Keratinocyte (primary cell): Measurements from ENCODE around the gene FKBP11. TPM values are rescaled to one million over a fixed set of nuclear protein-coding genes. Genes with fewer than 3 reads are reported as not detected.

Experiments used
- DNase-seq: peaks from one replicate; pipeline ENCODE4 v3.0.0-alpha.2; 2011; ENCODE audit warnings: low read depth, missing footprints, low spot score
- FAIRE-seq: peaks from 2 replicates; lab custom pipeline; 2011; peaks lifted over from hg19 to GRCh38; lab: Jason Lieb, UNC
- H2AFZ ChIP-seq: 2 replicates; pipeline ENCODE4 v1.6.0; 2012; ENCODE audit warnings: low read length, control low read depth, inconsistent platforms; ENCODE audit not compliant: control insufficient read depth
- H3K27ac ChIP-seq: 2 replicates; pipeline ENCODE4 v1.5.1; 2011; ENCODE audit warnings: low read length; ENCODE audit not compliant: control insufficient read depth, insufficient read depth
- H3K27me3 ChIP-seq: 3 replicates; pipeline ENCODE4 v1.6.0; 2011; ENCODE audit warnings: low read length; ENCODE audit not compliant: control insufficient read depth, insufficient read depth; ENCODE audit errors: extremely low read depth
- H3K36me3 ChIP-seq, 2 experiments: 2 replicates in 1 of 2; 3 replicates in 1 of 2; pipeline ENCODE4 v1.5.1; 2011; ENCODE audit warnings: low read length in 2 of 2, mild to moderate bottlenecking in 1 of 2; ENCODE audit not compliant: control insufficient read depth in 2 of 2, insufficient read depth in 2 of 2; ENCODE audit errors: extremely low read depth in 1 of 2
- H3K4me1 ChIP-seq: 3 replicates; pipeline ENCODE4 v1.5.1; 2011; ENCODE audit warnings: low read length; ENCODE audit not compliant: control insufficient read depth, insufficient read depth; ENCODE audit errors: extremely low read depth
- H3K4me2 ChIP-seq: 3 replicates; pipeline ENCODE4 v1.6.0; 2011; ENCODE audit warnings: low read depth, low read length; ENCODE audit not compliant: control insufficient read depth, insufficient read depth; ENCODE audit errors: extremely low read depth
- H3K4me3 ChIP-seq, 3 experiments: fragments of 200-600 bp in 1 of 3; sonication (generic) in 1 of 3; 2 replicates in 2 of 3; 3 replicates in 1 of 3; pipeline ENCODE4 v1.5.1; 2011 to 2016; ENCODE audit warnings: low read length in 3 of 3, mild to moderate bottlenecking in 3 of 3, control low read depth in 2 of 3, inconsistent platforms in 1 of 3, low read depth in 1 of 3, mixed read lengths in 1 of 3, mixed run types in 1 of 3, moderate library complexity in 1 of 3; ENCODE audit not compliant: control insufficient read depth in 2 of 3, insufficient read depth in 2 of 3; ENCODE audit errors: extremely low read depth in 1 of 3
- H3K79me2 ChIP-seq: 2 replicates; pipeline ENCODE4 v1.6.0; 2012; ENCODE audit warnings: low read length; ENCODE audit not compliant: control insufficient read depth, insufficient read depth
- H3K9ac ChIP-seq: 3 replicates; pipeline ENCODE4 v1.6.0; 2011; ENCODE audit warnings: low read length; ENCODE audit not compliant: control insufficient read depth, insufficient read depth; ENCODE audit errors: extremely low read depth
- H3K9me1 ChIP-seq: 3 replicates; pipeline ENCODE4 v1.6.0; 2011; ENCODE audit warnings: low read length; ENCODE audit not compliant: control insufficient read depth, insufficient read depth; ENCODE audit errors: extremely low read depth
- H3K9me3 ChIP-seq: 2 replicates; pipeline ENCODE4 v1.5.1; 2012; ENCODE audit warnings: low read depth, low read length; ENCODE audit not compliant: control insufficient read depth
- H4K20me1 ChIP-seq: 3 replicates; pipeline ENCODE4 v1.6.0; 2011; ENCODE audit warnings: low read length; ENCODE audit not compliant: control insufficient read depth, insufficient read depth; ENCODE audit errors: extremely low read depth
- EZH2 ChIP-seq: IDR thresholded peaks from one replicate; pipeline ENCODE4 v1.6.1; 2012; ENCODE audit warnings: inconsistent platforms, mild to moderate bottlenecking, low read length, moderate library complexity
- dilution Hi-C: fragments of 300-500 bp; cut with MboI; formaldehyde crosslinking; loops from one replicate; pipeline ENCODE4 v1.7.0; 2020; ENCODE audit warnings: low sequenced_read_pairs; ENCODE audit not compliant: extremely low pct_ligation_motif_present
- polyA plus RNA-seq, 5 experiments: library from polyadenylated mRNA; depleted of rRNA in 3 of 5; stranded (reverse) in 3 of 5; stranded (forward) in 1 of 5; unstranded in 1 of 5; fragments of >200 nt; gene quantifications; 1 replicate in 1 of 5; 2 replicates in 3 of 5; 3 replicates in 1 of 5; pipeline versions ENCODE4 v1.2.1 to v1.2.3, GENCODE V29; 2011 to 2012; ENCODE audit warnings: missing spikeins in 2 of 5, low read depth in 1 of 5, low replicate concordance in 1 of 5
- TF ChIP-seq, protein P1 (sequence below), 3 experiments: IDR thresholded peaks in 1 of 3; conservative IDR thresholded peaks in 1 of 3; optimal IDR thresholded peaks in 1 of 3; 2 replicates in 2 of 3; 3 replicates in 1 of 3; pipeline versions ENCODE3 to v1.5.1; 2011; ENCODE audit warnings: low read length in 3 of 3, mild to moderate bottlenecking in 3 of 3, moderate library complexity in 2 of 3, control low read depth in 1 of 3, inconsistent platforms in 1 of 3; ENCODE audit not compliant: insufficient read depth in 2 of 3; ENCODE audit errors: extremely low read depth in 1 of 3

Gene FKBP11
- polyA plus RNA-seq, 1 donor (not counting 4 experiments of a cell fraction or from before 2014, with no cell fraction given), result 18.4 TPM

GRCh38 chr12:48946943-48947342 lies 21.7 kb upstream of the FKBP11 start:
- dilution Hi-C loops, result no loop called here
- no peak for DNase-seq
- peaks cover 18% of the 10 kb centered on the region for H3K4me1 ChIP-seq
- peaks cover 16% of the 10 kb centered on the region for H4K20me1 ChIP-seq
- H3K27ac ChIP-seq, result no peak overlapping the region
- no peak overlapping the region for H3K9ac ChIP-seq
- H3K27me3 ChIP-seq, result no peaks in the 10 kb centered on the region
- no peak overlapping the region for H3K4me3 ChIP-seq
- H3K79me2 ChIP-seq, result peaks cover 77% of the 10 kb centered on the region
- H3K9me1 ChIP-seq, result no peaks in the 10 kb centered on the region
- H3K9me3 ChIP-seq, result no peaks in the 10 kb centered on the region
- peaks cover 7% of the 10 kb centered on the region in 2 experiments for H3K36me3 ChIP-seq
- no peak overlapping the region for H3K4me2 ChIP-seq
- TF ChIP-seq, protein P1, sequence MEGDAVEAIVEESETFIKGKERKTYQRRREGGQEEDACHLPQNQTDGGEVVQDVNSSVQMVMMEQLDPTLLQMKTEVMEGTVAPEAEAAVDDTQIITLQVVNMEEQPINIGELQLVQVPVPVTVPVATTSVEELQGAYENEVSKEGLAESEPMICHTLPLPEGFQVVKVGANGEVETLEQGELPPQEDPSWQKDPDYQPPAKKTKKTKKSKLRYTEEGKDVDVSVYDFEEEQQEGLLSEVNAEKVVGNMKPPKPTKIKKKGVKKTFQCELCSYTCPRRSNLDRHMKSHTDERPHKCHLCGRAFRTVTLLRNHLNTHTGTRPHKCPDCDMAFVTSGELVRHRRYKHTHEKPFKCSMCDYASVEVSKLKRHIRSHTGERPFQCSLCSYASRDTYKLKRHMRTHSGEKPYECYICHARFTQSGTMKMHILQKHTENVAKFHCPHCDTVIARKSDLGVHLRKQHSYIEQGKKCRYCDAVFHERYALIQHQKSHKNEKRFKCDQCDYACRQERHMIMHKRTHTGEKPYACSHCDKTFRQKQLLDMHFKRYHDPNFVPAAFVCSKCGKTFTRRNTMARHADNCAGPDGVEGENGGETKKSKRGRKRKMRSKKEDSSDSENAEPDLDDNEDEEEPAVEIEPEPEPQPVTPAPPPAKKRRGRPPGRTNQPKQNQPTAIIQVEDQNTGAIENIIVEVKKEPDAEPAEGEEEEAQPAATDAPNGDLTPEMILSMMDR (optimal IDR thresholded peaks at IDR 0.05 in 1 of 3, IDR thresholded peaks at IDR 0.05 in 1 of 3, conservative IDR thresholded peaks at IDR 0.05 in 1 of 3; ENCODE audit: extremely low read depth in 1 of 3, insufficient read depth in 2 of 3, low read length in 3 of 3), result no peak
- TF ChIP-seq EZH2, result no peak
- FAIRE-seq, result no peak
- H2AFZ ChIP-seq, result no peak overlapping the region

GRCh38 chr12:48946205-48946604 lies 20.9 kb upstream of the FKBP11 start:
- Histone ChIP-seq H3K27ac (no peak overlapping the region), H3K4me1 (peaks cover 18% of the 10 kb centered on the region), H3K9me3 (no peaks in the 10 kb centered on the region), H4K20me1 (peaks cover 18% of the 10 kb centered on the region), H2AFZ (no peak overlapping the region), H3K9ac (no peak overlapping the region), H3K36me3 (peaks cover 5 to 13% of the 10 kb centered on the region in 2 experiments), H3K9me1 (no peaks in the 10 kb centered on the region), H3K79me2 (peaks cover 79% of the 10 kb centered on the region), H3K27me3 (no peaks in the 10 kb centered on the region), H3K4me3 (no peak overlapping the region), H3K4me2 (no peak overlapping the region)
- DNase-seq, result no peak
- TF ChIP-seq EZH2, result no peak
- TF ChIP-seq, protein P1 (optimal IDR thresholded peaks at IDR 0.05 in 1 of 3, IDR thresholded peaks at IDR 0.05 in 1 of 3, conservative IDR thresholded peaks at IDR 0.05 in 1 of 3; ENCODE audit: extremely low read depth in 1 of 3, insufficient read depth in 2 of 3, low read length in 3 of 3), result no peak
- FAIRE-seq, result no peak
- dilution Hi-C loops, result no loop called here
